GM12878 (cell line): ENCODE measurements around the gene SLC2A5. TPM values are rescaled to one million over a fixed set of nuclear protein-coding genes. Genes with fewer than 3 reads are reported as not detected.
A peak's percentile ranks its signal among the peaks of the same experiment; 100 is the strongest.

Experiments used
- BCL11A ChIP-seq: IDR thresholded peaks from 2 replicates; pipeline ENCODE4 v1.6.1; 2011; ENCODE audit warnings: low read depth, low read length
- CBFB ChIP-seq: IDR thresholded peaks from 2 replicates; pipeline ENCODE4 v1.6.1; 2016; ENCODE audit warnings: antibody characterized with exemption, low read depth
- KAT2A ChIP-seq: conservative IDR thresholded peaks from 2 replicates; pipeline ENCODE4 v1.6.1; 2011; ENCODE audit warnings: low read depth, low read length; ENCODE audit not compliant: control insufficient read depth
- PML ChIP-seq: IDR thresholded peaks from 2 replicates; pipeline ENCODE4 v1.6.1; 2012; ENCODE audit warnings: low read length, inconsistent platforms
- RBBP5 ChIP-seq: fragments of 200-600 bp; sonication (generic); conservative IDR thresholded peaks from 2 replicates; pipeline ENCODE4 v1.6.1; 2016
- ZNF592 ChIP-seq: fragments of 450-650 bp; IDR thresholded peaks from 2 replicates; pipeline ENCODE4 v1.6.1; 2017; ENCODE audit warnings: mild to moderate bottlenecking, moderate library complexity
- polyA plus RNA-seq, 11 experiments: library from polyadenylated mRNA; depleted of rRNA in 4 of 11; unstranded in 6 of 11; stranded (reverse) in 5 of 11; fragments of >200 nt; fragmentation: Nextera tagmentation in 4 of 11; fragmentation: Illumina TruSeq in 1 of 11; extraction: Ambion mirVana in 4 of 11; extraction: Trizol in 1 of 11; gene quantifications; 1 replicate in 1 of 11; 2 replicates in 10 of 11; pipeline versions ENCODE4 v1.2.1 to v1.2.3, GENCODE V29; 2011 to 2016; ENCODE audit warnings: inconsistent platforms in 2 of 11, missing spikeins in 2 of 11, low read depth in 1 of 11
- total RNA-seq, 4 experiments: library from RNA; depleted of rRNA in 3 of 4; stranded (reverse); fragments of >200 nt in 3 of 4; fragmentation: Illumina TruSeq in 1 of 4; extraction: Trizol in 1 of 4; gene quantifications; 2 replicates each; pipeline versions ENCODE4 v1.2.1 to v1.2.3, GENCODE V29; 2013 to 2021
- TF ChIP-seq, protein P1 (sequence below): fragments of 450-650 bp; IDR thresholded peaks from 2 replicates; pipeline ENCODE4 v1.6.1; 2018; ENCODE audit warnings: mild to moderate bottlenecking, low read depth, moderate library complexity; ENCODE audit not compliant: partially characterized antibody
- TF ChIP-seq, protein P2 (sequence below), 3 experiments: IDR thresholded peaks in 2 of 3; conservative IDR thresholded peaks in 1 of 3; 2 replicates each; pipeline ENCODE4 v1.5.1; 2011; ENCODE audit warnings: low read depth in 3 of 3, low read length in 3 of 3, mild to moderate bottlenecking in 3 of 3, control low read depth in 2 of 3, moderate library complexity in 2 of 3, inconsistent platforms in 1 of 3, mixed read lengths in 1 of 3; ENCODE audit not compliant: control insufficient read depth in 2 of 3, insufficient read depth in 1 of 3; ENCODE audit errors: extremely low read depth in 1 of 3
- TF ChIP-seq, protein P3 (sequence below): fragments of 450-650 bp; IDR thresholded peaks from 2 replicates; pipeline ENCODE4 v1.6.1; 2018; ENCODE audit warnings: borderline replicate concordance, mild to moderate bottlenecking; ENCODE audit not compliant: partially characterized antibody
- TF ChIP-seq, protein P4 (sequence below): fragments of 450-650 bp; IDR thresholded peaks from 2 replicates; pipeline ENCODE4 v1.6.1; 2016; ENCODE audit warnings: mild to moderate bottlenecking, moderate library complexity, borderline replicate concordance

The SLC2A5 gene
- total and polyA plus RNA-seq, 10 of the 15 experiments (the other 5 are each of a cell fraction or from before 2014, with no cell fraction given), result 4.5 to 76.6 (median 23.9) TPM

- TF ChIP-seq ZNF592, result no peak
- TF ChIP-seq, protein P1, sequence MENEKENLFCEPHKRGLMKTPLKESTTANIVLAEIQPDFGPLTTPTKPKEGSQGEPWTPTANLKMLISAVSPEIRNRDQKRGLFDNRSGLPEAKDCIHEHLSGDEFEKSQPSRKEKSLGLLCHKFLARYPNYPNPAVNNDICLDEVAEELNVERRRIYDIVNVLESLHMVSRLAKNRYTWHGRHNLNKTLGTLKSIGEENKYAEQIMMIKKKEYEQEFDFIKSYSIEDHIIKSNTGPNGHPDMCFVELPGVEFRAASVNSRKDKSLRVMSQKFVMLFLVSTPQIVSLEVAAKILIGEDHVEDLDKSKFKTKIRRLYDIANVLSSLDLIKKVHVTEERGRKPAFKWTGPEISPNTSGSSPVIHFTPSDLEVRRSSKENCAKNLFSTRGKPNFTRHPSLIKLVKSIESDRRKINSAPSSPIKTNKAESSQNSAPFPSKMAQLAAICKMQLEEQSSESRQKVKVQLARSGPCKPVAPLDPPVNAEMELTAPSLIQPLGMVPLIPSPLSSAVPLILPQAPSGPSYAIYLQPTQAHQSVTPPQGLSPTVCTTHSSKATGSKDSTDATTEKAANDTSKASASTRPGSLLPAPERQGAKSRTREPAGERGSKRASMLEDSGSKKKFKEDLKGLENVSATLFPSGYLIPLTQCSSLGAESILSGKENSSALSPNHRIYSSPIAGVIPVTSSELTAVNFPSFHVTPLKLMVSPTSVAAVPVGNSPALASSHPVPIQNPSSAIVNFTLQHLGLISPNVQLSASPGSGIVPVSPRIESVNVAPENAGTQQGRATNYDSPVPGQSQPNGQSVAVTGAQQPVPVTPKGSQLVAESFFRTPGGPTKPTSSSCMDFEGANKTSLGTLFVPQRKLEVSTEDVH, result no peak
- TF ChIP-seq PML, result peak; percentile 72; the same call in 1 of the 2 replicates
- TF ChIP-seq, protein P2, sequence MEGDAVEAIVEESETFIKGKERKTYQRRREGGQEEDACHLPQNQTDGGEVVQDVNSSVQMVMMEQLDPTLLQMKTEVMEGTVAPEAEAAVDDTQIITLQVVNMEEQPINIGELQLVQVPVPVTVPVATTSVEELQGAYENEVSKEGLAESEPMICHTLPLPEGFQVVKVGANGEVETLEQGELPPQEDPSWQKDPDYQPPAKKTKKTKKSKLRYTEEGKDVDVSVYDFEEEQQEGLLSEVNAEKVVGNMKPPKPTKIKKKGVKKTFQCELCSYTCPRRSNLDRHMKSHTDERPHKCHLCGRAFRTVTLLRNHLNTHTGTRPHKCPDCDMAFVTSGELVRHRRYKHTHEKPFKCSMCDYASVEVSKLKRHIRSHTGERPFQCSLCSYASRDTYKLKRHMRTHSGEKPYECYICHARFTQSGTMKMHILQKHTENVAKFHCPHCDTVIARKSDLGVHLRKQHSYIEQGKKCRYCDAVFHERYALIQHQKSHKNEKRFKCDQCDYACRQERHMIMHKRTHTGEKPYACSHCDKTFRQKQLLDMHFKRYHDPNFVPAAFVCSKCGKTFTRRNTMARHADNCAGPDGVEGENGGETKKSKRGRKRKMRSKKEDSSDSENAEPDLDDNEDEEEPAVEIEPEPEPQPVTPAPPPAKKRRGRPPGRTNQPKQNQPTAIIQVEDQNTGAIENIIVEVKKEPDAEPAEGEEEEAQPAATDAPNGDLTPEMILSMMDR (IDR thresholded peaks at IDR 0.05 in 2 of 3, conservative IDR thresholded peaks at IDR 0.05 in 1 of 3; ENCODE audit: control insufficient read depth in 2 of 3, extremely low read depth in 1 of 3, insufficient read depth in 1 of 3, low read depth in 3 of 3, low read length in 3 of 3), result peak; percentile 65 to 86 (median 80)
- TF ChIP-seq KAT2A, result no peak
- TF ChIP-seq, protein P3, sequence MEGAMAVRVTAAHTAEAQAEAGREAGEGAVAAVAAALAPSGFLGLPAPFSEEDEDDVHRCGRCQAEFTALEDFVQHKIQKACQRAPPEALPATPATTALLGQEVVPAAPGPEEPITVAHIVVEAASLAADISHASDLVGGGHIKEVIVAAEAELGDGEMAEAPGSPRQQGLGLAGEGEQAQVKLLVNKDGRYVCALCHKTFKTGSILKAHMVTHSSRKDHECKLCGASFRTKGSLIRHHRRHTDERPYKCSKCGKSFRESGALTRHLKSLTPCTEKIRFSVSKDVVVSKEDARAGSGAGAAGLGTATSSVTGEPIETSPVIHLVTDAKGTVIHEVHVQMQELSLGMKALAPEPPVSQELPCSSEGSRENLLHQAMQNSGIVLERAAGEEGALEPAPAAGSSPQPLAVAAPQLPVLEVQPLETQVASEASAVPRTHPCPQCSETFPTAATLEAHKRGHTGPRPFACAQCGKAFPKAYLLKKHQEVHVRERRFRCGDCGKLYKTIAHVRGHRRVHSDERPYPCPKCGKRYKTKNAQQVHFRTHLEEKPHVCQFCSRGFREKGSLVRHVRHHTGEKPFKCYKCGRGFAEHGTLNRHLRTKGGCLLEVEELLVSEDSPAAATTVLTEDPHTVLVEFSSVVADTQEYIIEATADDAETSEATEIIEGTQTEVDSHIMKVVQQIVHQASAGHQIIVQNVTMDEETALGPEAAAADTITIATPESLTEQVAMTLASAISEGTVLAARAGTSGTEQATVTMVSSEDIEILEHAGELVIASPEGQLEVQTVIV, result no peak
- no peak for TF ChIP-seq RBBP5
- TF ChIP-seq CBFB, result 0 out of 2 replicates have a peak, but pooled peaks have one; percentile 30
- TF ChIP-seq BCL11A, result no peak
- TF ChIP-seq, protein P4, sequence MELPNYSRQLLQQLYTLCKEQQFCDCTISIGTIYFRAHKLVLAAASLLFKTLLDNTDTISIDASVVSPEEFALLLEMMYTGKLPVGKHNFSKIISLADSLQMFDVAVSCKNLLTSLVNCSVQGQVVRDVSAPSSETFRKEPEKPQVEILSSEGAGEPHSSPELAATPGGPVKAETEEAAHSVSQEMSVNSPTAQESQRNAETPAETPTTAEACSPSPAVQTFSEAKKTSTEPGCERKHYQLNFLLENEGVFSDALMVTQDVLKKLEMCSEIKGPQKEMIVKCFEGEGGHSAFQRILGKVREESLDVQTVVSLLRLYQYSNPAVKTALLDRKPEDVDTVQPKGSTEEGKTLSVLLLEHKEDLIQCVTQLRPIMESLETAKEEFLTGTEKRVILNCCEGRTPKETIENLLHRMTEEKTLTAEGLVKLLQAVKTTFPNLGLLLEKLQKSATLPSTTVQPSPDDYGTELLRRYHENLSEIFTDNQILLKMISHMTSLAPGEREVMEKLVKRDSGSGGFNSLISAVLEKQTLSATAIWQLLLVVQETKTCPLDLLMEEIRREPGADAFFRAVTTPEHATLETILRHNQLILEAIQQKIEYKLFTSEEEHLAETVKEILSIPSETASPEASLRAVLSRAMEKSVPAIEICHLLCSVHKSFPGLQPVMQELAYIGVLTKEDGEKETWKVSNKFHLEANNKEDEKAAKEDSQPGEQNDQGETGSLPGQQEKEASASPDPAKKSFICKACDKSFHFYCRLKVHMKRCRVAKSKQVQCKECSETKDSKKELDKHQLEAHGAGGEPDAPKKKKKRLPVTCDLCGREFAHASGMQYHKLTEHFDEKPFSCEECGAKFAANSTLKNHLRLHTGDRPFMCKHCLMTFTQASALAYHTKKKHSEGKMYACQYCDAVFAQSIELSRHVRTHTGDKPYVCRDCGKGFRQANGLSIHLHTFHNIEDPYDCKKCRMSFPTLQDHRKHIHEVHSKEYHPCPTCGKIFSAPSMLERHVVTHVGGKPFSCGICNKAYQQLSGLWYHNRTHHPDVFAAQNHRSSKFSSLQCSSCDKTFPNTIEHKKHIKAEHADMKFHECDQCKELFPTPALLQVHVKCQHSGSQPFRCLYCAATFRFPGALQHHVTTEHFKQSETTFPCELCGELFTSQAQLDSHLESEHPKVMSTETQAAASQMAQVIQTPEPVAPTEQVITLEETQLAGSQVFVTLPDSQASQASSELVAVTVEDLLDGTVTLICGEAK, result no peak
These were observed 59.7 kb downstream of the SLC2A5 start (continued) for GRCh38 chr1:9009438-9010370.
